Activated T-cell treated with anti-CD3 and anti-CD28 coated beads for 48 hours (primary cell): ENCODE results near the gene CCSER1.
"Not testable (repeated sequence)": the region's sequence is repeated elsewhere in the genome, so short reads cannot be mapped to it uniquely, and the experiment has no call there.

Experiments used
- DNase-seq: peaks from one replicate; pipeline ENCODE4 v3.0.0-alpha.2; 2020; ENCODE audit warnings: low read depth

CCSER1 gene

GRCh38 chr4:90299373-90299772 lies 172.2 kb downstream of the CCSER1 start:
- no peak for DNase-seq

GRCh38 chr4:90306810-90307209 lies 179.6 kb downstream of the CCSER1 start:
- DNase-seq: no peak

GRCh38 chr4:90317140-90317539 lies 189.9 kb downstream of the CCSER1 start:
- DNase-seq: not testable (repeated sequence)

GRCh38 chr4:90317785-90318184 lies 190.6 kb downstream of the CCSER1 start:
- no peak for DNase-seq

- DNase-seq: no peak
Observed at GRCh38 chr4:90318193-90318592, 191.0 kb downstream of the CCSER1 start.

GRCh38 chr4:90328558-90328957 lies 201.4 kb downstream of the CCSER1 start:
- DNase-seq: no peak

GRCh38 chr4:90330546-90330945 lies 203.4 kb downstream of the CCSER1 start:
- DNase-seq: no peak

- DNase-seq: no peak
Observed at GRCh38 chr4:90345549-90346215, 218.5 kb downstream of the CCSER1 start.

GRCh38 chr4:90349636-90350035 lies 222.4 kb downstream of the CCSER1 start:
- DNase-seq: no peak

- DNase-seq: no peak
Observed at GRCh38 chr4:90357117-90357710, 230.0 kb downstream of the CCSER1 start.

GRCh38 chr4:90375081-90375480 lies 247.9 kb downstream of the CCSER1 start:
- DNase-seq: no peak

- no peak for DNase-seq
Observed at GRCh38 chr4:90393215-90393614, 266.0 kb downstream of the CCSER1 start.

GRCh38 chr4:90403781-90404180 lies 276.6 kb downstream of the CCSER1 start:
- DNase-seq: no peak

GRCh38 chr4:90407897-90408296 lies 280.7 kb downstream of the CCSER1 start:
- DNase-seq: not testable (repeated sequence)

GRCh38 chr4:90412786-90413185 lies 285.6 kb downstream of the CCSER1 start:
- not testable (repeated sequence) for DNase-seq

- DNase-seq: no peak
Observed at GRCh38 chr4:90415116-90415515, 287.9 kb downstream of the CCSER1 start.

- DNase-seq: no peak
Observed at GRCh38 chr4:90419124-90419711, 292.0 kb downstream of the CCSER1 start.

- no peak for DNase-seq
Observed at GRCh38 chr4:90421161-90421560, 294.0 kb downstream of the CCSER1 start.

GRCh38 chr4:90425893-90426292 lies 298.7 kb downstream of the CCSER1 start:
- no peak for DNase-seq

- DNase-seq: no peak
Observed at GRCh38 chr4:90438522-90438921, 311.3 kb downstream of the CCSER1 start.

- DNase-seq: no peak
Observed at GRCh38 chr4:90441770-90442169, 314.6 kb downstream of the CCSER1 start.

GRCh38 chr4:90442619-90443018 lies 315.4 kb downstream of the CCSER1 start:
- DNase-seq: no peak

- DNase-seq: no peak
Observed at GRCh38 chr4:90443231-90443630, 316.0 kb downstream of the CCSER1 start.

- no peak for DNase-seq
Observed at GRCh38 chr4:90444904-90445303, 317.7 kb downstream of the CCSER1 start.
